HepG2 (cell line): ENCODE results near the gene ATP8A1. TPM values are rescaled to one million over a fixed set of nuclear protein-coding genes. Genes with fewer than 3 reads are reported as not detected.

ENCODE experiments used
- ATAC-seq: fragments of 200-7000 bp; cut with Tn5 transposase; 3 replicates; pipeline ENCODE4 v1.9.1; 2020; ENCODE audit warnings: mild to moderate bottlenecking, moderate library complexity
- BruUV-seq: library from RNA; stranded (reverse); fragments of 400-500 nt; replicated peaks from 2 replicates; lab custom pipeline; 2021; lab: Mats Ljungman, UMichigan
- CTCF ChIA-PET: fragments of 300-600 bp; formaldehyde crosslinking; extraction: SDS; loops from one replicate; lab custom pipeline; 2021; ENCODE audit warnings: low total read pairs, inconsistent platforms, low intra/inter-chr PET ratio; lab: Yijun Ruan, JAX
- POLR2A ChIA-PET: fragments of 350-600 bp; sonication (Branson Sonifier 250); formaldehyde crosslinking; loops from one replicate; lab custom pipeline; 2020; ENCODE audit warnings: antibody characterized with exemption, inconsistent platforms; lab: Yijun Ruan, JAX
- DNase-seq: peaks from one replicate; pipeline ENCODE4 v3.0.0-alpha.2; 2015; ENCODE audit warnings: low spot score
- FAIRE-seq: peaks from 3 replicates; lab custom pipeline; 2011; peaks lifted over from hg19 to GRCh38; lab: Jason Lieb, UNC
- H2AFZ ChIP-seq: one replicate; pipeline ENCODE4 v1.6.1; 2011; ENCODE audit warnings: low read length, inconsistent platforms
- H3K27ac ChIP-seq: fragments of 300-600 bp; 3 replicates; pipeline ENCODE4 v1.8.0; 2011; ENCODE audit warnings: mixed run types, mild to moderate bottlenecking, mixed read lengths, low read length, inconsistent platforms; ENCODE audit not compliant: insufficient read depth; ENCODE audit errors: extremely low read length
- H3K27me3 ChIP-seq, 2 experiments: fragments of 200-600 bp in 1 of 2; 2 replicates in 1 of 2; 3 replicates in 1 of 2; pipeline versions ENCODE4 v1.6.0 to v1.8.0; 2011; ENCODE audit warnings: low read length in 2 of 2, mild to moderate bottlenecking in 2 of 2, moderate library complexity in 2 of 2, inconsistent platforms in 1 of 2; ENCODE audit not compliant: insufficient read depth in 2 of 2, control insufficient read depth in 1 of 2
- H3K36me3 ChIP-seq, 2 experiments: fragments of 200-600 bp in 1 of 2; replicated peaks in 1 of 2; 2 replicates in 1 of 2; 3 replicates in 1 of 2; pipeline versions ENCODE4 v1.5.1 to v1.8.0; 2011; ENCODE audit warnings: low read length in 2 of 2, inconsistent platforms in 1 of 2; ENCODE audit not compliant: insufficient read depth in 2 of 2, control insufficient read depth in 1 of 2
- H3K4me1 ChIP-seq: 2 replicates; pipeline ENCODE4 v1.5.1; 2012; ENCODE audit warnings: low read length, inconsistent platforms; ENCODE audit not compliant: insufficient read depth
- H3K4me2 ChIP-seq: 2 replicates; pipeline ENCODE4 v1.6.0; 2011; ENCODE audit warnings: low read depth, low read length, inconsistent platforms
- H3K4me3 ChIP-seq, 3 experiments: fragments of 200-600 bp in 1 of 3; sonication (generic), shearing (Covaris generic) in 1 of 3; replicated peaks in 1 of 3; 2 replicates each; pipeline ENCODE4 v1.5.1; 2011 to 2016; ENCODE audit warnings: low read length in 3 of 3, inconsistent platforms in 2 of 3, low read depth in 2 of 3, mild to moderate bottlenecking in 2 of 3, control low read depth in 1 of 3, mixed read lengths in 1 of 3; ENCODE audit not compliant: insufficient read depth in 1 of 3
- H3K79me2 ChIP-seq: one replicate; pipeline ENCODE4 v1.6.1; 2011; ENCODE audit warnings: low read length, inconsistent platforms; ENCODE audit not compliant: insufficient read depth
- H3K9ac ChIP-seq: 2 replicates; pipeline ENCODE4 v1.6.0; 2011; ENCODE audit warnings: mild to moderate bottlenecking, low read depth, low read length, inconsistent platforms; ENCODE audit not compliant: insufficient read depth
- H3K9me3 ChIP-seq: 2 replicates; pipeline ENCODE4 v1.5.1; 2012; ENCODE audit warnings: mild to moderate bottlenecking, low read length
- H4K20me1 ChIP-seq: 2 replicates; pipeline ENCODE4 v1.6.0; 2011; ENCODE audit warnings: inconsistent platforms, mild to moderate bottlenecking, low read length, moderate library complexity; ENCODE audit not compliant: insufficient read depth
- CBX2 ChIP-seq, 2 experiments: fragments of 200-600 bp in 1 of 2; sonication (generic); formaldehyde crosslinking in 1 of 2; IDR thresholded peaks; 2 replicates each; pipeline versions ENCODE4 v1.7.0 to v1.8.1; 2018 to 2022; ENCODE audit warnings: low read depth in 2 of 2, low read length in 1 of 2, mild to moderate bottlenecking in 1 of 2, missing genetic modification reagents in 1 of 2
- FOXK1 ChIP-seq: sonication (generic); formaldehyde crosslinking; IDR thresholded peaks from 2 replicates; pipeline ENCODE4 v1.4.0; 2020; ENCODE audit warnings: low read depth, missing genetic modification reagents, borderline replicate concordance
- MATR3 ChIP-seq: sonication (generic); formaldehyde crosslinking; IDR thresholded peaks from 2 replicates; pipeline ENCODE4 v1.4.0; 2020; ENCODE audit warnings: missing genetic modification reagents
- ZBTB7A ChIP-seq: sonication (generic); formaldehyde crosslinking; IDR thresholded peaks from 2 replicates; pipeline ENCODE4 v1.8.0; 2022; ENCODE audit warnings: mild to moderate bottlenecking, missing genetic modification reagents
- ZMAT3 ChIP-seq: sonication (generic); formaldehyde crosslinking; conservative IDR thresholded peaks from 2 replicates; pipeline ENCODE4 v1.7.0; 2021; ENCODE audit warnings: missing genetic modification reagents
- ZNF205 ChIP-seq: IDR thresholded peaks from 2 replicates; pipeline ENCODE4 v1.6.1; 2018; ENCODE audit warnings: missing biosample characterization, missing genetic modification reagents
- ZNF263 ChIP-seq: sonication (generic); formaldehyde crosslinking; IDR thresholded peaks from 2 replicates; pipeline ENCODE4 v1.4.0; 2020; ENCODE audit warnings: missing genetic modification reagents
- ZNF619 ChIP-seq: sonication (generic); formaldehyde crosslinking; IDR thresholded peaks from 2 replicates; pipeline ENCODE4 v1.4.0; 2020; ENCODE audit warnings: mild to moderate bottlenecking, missing genetic modification reagents
- ZNF839 ChIP-seq: sonication (generic); formaldehyde crosslinking; IDR thresholded peaks from 2 replicates; pipeline ENCODE4 v1.4.0; 2020; ENCODE audit warnings: missing genetic modification reagents, mild to moderate bottlenecking, borderline replicate concordance
- WGBS: methylation state at CpG from one replicate; pipeline ENCODE4 v1.1.6; 2017; ENCODE audit warnings: low lambda C conversion rate; 5-methylcytosine and 5-hydroxymethylcytosine counted together
- in situ Hi-C: cut with HindIII; loops from 2 replicates; pipeline ENCODE4 v1.10.0; 2017; ENCODE audit warnings: low pct_unique_long_range_greater_than_20kb; ENCODE audit not compliant: extremely low pct_ligation_motif_present
- intact Hi-C: fragments of 100-400 bp; cut with micrococcal nuclease; formaldehyde crosslinking; loops from one replicate; pipeline ENCODE4 v1.10.0; 2022; ENCODE audit not compliant: unreplicated experiment
- polyA plus RNA-seq, 8 experiments: library from polyadenylated mRNA; depleted of rRNA in 3 of 8; stranded (reverse) in 7 of 8; unstranded in 1 of 8; fragments of >200 nt; fragmentation: Illumina TruSeq in 4 of 8; extraction: Trizol in 4 of 8; gene quantifications; 2 replicates each; pipeline versions ENCODE4 v1.2.1 to v1.2.3, GENCODE V29; 2011 to 2016; ENCODE audit warnings: low read depth in 4 of 8, missing spikeins in 1 of 8, mixed read lengths in 1 of 8; ENCODE audit not compliant: insufficient read depth in 1 of 8
- total RNA-seq, 5 experiments: library from RNA; depleted of rRNA; stranded (reverse); fragments of >200 nt; fragmentation: Illumina TruSeq; extraction: Trizol; gene quantifications; 2 replicates each; pipeline ENCODE4 v1.2.3, GENCODE V29; 2016; ENCODE audit warnings: low read depth in 1 of 5
- TF ChIP-seq, protein P1 (sequence below): sonication (generic); formaldehyde crosslinking; IDR thresholded peaks from 2 replicates; pipeline ENCODE4 v1.4.0; 2020; ENCODE audit warnings: mild to moderate bottlenecking, missing genetic modification reagents
- TF ChIP-seq, protein P2 (sequence below): sonication (generic); formaldehyde crosslinking; IDR thresholded peaks from 2 replicates; pipeline ENCODE4 v1.5.0; 2020; ENCODE audit warnings: mild to moderate bottlenecking, missing genetic modification reagents, borderline replicate concordance

The ATP8A1 gene
- total and polyA plus RNA-seq, 2 of the 13 experiments (the other 11 are each of a cell fraction or from before 2014, with no cell fraction given): 1.7 to 6.2 TPM

DNA sequence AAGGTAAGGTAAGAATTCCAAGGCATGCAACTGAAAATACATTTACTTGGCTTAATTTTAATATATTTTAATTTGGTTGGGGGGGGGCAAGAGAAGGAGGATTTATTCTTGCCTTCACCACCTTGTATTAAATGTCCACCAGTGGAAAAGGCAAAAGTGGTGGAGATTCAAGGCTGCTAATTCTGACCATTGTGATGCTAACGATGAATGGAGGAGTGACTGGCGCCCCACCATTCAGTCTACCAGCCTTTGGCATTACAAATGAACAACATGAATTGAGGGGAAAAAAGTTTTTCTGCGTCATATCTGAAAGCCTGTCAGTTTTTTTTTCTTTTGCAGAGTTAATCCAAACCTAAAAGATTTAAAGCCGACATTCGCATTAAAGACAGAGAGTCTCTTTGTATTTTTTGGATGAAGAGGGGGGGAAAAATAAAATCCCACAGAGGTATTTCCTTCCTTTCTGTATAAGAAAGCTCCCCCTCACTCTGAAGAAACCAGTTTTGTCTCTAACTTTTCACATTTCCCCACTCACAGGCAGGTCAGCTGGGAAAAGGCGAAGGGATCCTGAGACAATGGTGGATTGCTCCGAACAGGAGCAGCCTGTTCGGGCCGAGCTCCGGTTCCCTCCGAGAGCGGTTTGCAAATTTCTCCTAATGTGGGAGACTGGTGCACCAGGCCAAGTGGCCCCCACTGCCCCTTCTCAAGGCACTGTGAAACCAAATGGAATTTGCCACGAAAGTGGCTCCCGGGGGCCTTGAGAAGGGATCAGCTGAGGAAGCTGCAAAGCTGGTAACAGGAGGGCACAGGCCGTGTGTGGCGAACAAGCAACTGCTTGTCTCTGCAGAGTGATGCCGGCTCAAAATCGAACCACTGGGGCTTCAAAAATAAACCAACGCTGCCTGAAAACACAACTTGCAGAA is 231.5 kb downstream of the ATP8A1 start:
- no peak for DNase-seq
- ChIA-PET CTCF (no interaction called here), POLR2A (no interaction called here)
- TF ChIP-seq FOXK1 (CRISPR knock-in tag): no peak
- Histone ChIP-seq H3K4me1 (no peaks in the 10 kb centered on the region), H3K9me3 (no peaks in the 10 kb centered on the region), H4K20me1 (no peaks in the 10 kb centered on the region), H3K79me2 (no peaks in the 10 kb centered on the region), H3K9ac (no peak overlapping the region), H3K4me3 (no peak overlapping the region), H3K36me3 (no peaks in the 10 kb centered on the region), H2AFZ (no peak overlapping the region), H3K27ac (no peak overlapping the region), H3K27me3 (no peaks in the 10 kb centered on the region), H3K4me2 (no peak overlapping the region)
- no TSS peak for BruUV-seq
- FAIRE-seq: no peak
- intact Hi-C loops: no loop called here
- in situ Hi-C loops: no loop called here
- WGBS: 80% methylated on average over 19 of the region's 19 CpGs
- no peak for ATAC-seq

DNA sequence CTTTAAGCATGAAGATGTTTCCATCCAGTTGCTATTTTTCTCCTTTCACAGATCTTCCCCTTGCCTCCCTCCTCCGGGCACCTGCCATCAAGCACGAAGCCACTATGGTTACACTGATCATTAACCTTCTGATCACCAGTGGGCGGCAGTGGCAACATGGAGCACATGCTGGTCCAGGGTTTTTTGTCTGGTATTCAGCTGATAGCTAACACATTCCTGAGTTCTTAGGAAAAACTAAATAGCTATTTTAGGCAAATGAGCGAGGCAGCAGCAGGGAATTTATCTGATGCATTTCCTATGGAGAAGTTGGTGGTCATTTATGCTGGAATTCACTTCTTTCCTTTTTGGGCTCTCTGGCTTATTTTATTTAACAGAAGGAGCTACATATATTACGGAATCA is 236.8 kb downstream of the ATP8A1 start:
- Histone ChIP-seq H3K4me3 (no peak overlapping the region), H3K4me2 (no peak overlapping the region), H3K9ac (no peak overlapping the region), H3K27me3 (no peaks in the 10 kb centered on the region), H3K79me2 (no peaks in the 10 kb centered on the region), H3K4me1 (no peaks in the 10 kb centered on the region), H2AFZ (no peak overlapping the region), H3K36me3 (no peaks in the 10 kb centered on the region), H3K27ac (no peak overlapping the region), H4K20me1 (no peaks in the 10 kb centered on the region), H3K9me3 (no peaks in the 10 kb centered on the region)
- WGBS: 87% methylated on average over 5 of the region's 5 CpGs
- ATAC-seq (no peak), DNase-seq (no peak), FAIRE-seq (no peak)
- POLR2A ChIA-PET: no interaction called here
- CTCF ChIA-PET: no interaction called here
- intact Hi-C loops (no loop called here), in situ Hi-C loops (no loop called here)
- no TSS peak for BruUV-seq
- TF ChIP-seq, protein P1, sequence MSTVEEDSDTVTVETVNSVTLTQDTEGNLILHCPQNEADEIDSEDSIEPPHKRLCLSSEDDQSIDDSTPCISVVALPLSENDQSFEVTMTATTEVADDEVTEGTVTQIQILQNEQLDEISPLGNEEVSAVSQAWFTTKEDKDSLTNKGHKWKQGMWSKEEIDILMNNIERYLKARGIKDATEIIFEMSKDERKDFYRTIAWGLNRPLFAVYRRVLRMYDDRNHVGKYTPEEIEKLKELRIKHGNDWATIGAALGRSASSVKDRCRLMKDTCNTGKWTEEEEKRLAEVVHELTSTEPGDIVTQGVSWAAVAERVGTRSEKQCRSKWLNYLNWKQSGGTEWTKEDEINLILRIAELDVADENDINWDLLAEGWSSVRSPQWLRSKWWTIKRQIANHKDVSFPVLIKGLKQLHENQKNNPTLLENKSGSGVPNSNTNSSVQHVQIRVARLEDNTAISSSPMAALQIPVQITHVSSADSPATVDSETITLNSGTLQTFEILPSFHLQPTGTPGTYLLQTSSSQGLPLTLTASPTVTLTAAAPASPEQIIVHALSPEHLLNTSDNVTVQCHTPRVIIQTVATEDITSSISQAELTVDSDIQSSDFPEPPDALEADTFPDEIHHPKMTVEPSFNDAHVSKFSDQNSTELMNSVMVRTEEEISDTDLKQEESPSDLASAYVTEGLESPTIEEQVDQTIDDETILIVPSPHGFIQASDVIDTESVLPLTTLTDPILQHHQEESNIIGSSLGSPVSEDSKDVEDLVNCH (CRISPR knock-in tag): no peak
- TF ChIP-seq MATR3 (no peak), ZNF263 (CRISPR knock-in tag) (no peak), ZNF205 (no peak), ZNF619 (CRISPR knock-in tag) (no peak), ZNF839 (CRISPR knock-in tag) (no peak), CBX2 (IDR thresholded peaks at IDR 0.05; ENCODE audit: low read depth, low read length) (no peak), CBX2 (CRISPR knock-in tag; IDR thresholded peaks at IDR 0.05; ENCODE audit: low read depth) (no peak), ZMAT3 (CRISPR knock-in tag) (no peak), ZBTB7A (CRISPR knock-in tag) (no peak)
- TF ChIP-seq, protein P2, sequence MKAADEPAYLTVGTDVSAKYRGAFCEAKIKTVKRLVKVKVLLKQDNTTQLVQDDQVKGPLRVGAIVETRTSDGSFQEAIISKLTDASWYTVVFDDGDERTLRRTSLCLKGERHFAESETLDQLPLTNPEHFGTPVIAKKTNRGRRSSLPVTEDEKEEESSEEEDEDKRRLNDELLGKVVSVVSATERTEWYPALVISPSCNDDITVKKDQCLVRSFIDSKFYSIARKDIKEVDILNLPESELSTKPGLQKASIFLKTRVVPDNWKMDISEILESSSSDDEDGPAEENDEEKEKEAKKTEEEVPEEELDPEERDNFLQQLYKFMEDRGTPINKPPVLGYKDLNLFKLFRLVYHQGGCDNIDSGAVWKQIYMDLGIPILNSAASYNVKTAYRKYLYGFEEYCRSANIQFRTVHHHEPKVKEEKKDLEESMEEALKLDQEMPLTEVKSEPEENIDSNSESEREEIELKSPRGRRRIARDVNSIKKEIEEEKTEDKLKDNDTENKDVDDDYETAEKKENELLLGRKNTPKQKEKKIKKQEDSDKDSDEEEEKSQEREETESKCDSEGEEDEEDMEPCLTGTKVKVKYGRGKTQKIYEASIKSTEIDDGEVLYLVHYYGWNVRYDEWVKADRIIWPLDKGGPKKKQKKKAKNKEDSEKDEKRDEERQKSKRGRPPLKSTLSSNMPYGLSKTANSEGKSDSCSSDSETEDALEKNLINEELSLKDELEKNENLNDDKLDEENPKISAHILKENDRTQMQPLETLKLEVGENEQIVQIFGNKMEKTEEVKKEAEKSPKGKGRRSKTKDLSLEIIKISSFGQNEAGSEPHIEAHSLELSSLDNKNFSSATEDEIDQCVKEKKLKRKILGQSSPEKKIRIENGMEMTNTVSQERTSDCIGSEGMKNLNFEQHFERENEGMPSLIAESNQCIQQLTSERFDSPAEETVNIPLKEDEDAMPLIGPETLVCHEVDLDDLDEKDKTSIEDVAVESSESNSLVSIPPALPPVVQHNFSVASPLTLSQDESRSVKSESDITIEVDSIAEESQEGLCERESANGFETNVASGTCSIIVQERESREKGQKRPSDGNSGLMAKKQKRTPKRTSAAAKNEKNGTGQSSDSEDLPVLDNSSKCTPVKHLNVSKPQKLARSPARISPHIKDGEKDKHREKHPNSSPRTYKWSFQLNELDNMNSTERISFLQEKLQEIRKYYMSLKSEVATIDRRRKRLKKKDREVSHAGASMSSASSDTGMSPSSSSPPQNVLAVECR (CRISPR knock-in tag): no peak
